ENCODE data around the gene NANOG. TPM values are rescaled to one million over a fixed set of nuclear protein-coding genes. Genes with fewer than 3 reads are reported as not detected.
A peak's percentile ranks its signal among the peaks of the same experiment; 100 is the strongest.
"Not testable (repeated sequence)": the region's sequence is repeated elsewhere in the genome, so short reads cannot be mapped to it uniquely, and the experiment has no call there.

Gene NANOG
- total and polyA plus RNA-seq, 2 donors (not counting 3 experiments of a cell fraction or from before 2014, with no cell fraction given): 0.03 TPM; not detected in 1

- H3K9me1 ChIP-seq (replicated peaks; ENCODE audit: control insufficient read depth, extremely low read depth, insufficient read depth, low read length): no peaks in the 10 kb centered on the region
- BruUV-seq (replicated peaks): no TSS peak
- H3K27me3 ChIP-seq (ENCODE audit: control insufficient read depth in 2 of 2, insufficient read depth in 2 of 2, low read length in 2 of 2): no peaks in the 10 kb centered on the region
- H2AFZ ChIP-seq (ENCODE audit: low read depth, low read length): no peak overlapping the region
- no peak overlapping the region for H3K27ac ChIP-seq (ENCODE audit: insufficient read depth, low read depth, low read length)
- no peak overlapping the region for H3K4me2 ChIP-seq (ENCODE audit: insufficient read depth, low read length)
- FAIRE-seq (no peak), DNase-seq (ENCODE audit: low read depth, low spot score) (no peak)
- H3K79me2 ChIP-seq (ENCODE audit: control insufficient read depth, insufficient read depth, low read length): no peaks in the 10 kb centered on the region
- no peaks in the 10 kb centered on the region for H4K20me1 ChIP-seq (replicated peaks; ENCODE audit: control insufficient read depth, extremely low read depth, insufficient read depth, low read length)
- TF ChIP-seq POLR2AphosphoS5 (IDR thresholded peaks at IDR 0.05; ENCODE audit: insufficient read depth, low read depth, low read length) (no peak), EZH2 (IDR thresholded peaks at IDR 0.05; ENCODE audit: borderline replicate concordance, low read depth, low read length, severe bottlenecking) (no peak), POLR2A (IDR thresholded peaks at IDR 0.05; ENCODE audit: low read depth, low read length) (no peak), JUN (IDR thresholded peaks at IDR 0.05; ENCODE audit: borderline replicate concordance, insufficient read depth, insufficient read length, low read depth) (no peak), GATA2 (IDR thresholded peaks at IDR 0.05; ENCODE audit: insufficient read depth, insufficient read length, low read depth, low read length) (no peak), MYC (IDR thresholded peaks at IDR 0.05; ENCODE audit: low read depth, low read length) (no peak), FOS (IDR thresholded peaks at IDR 0.05; ENCODE audit: borderline replicate concordance, insufficient read depth, low read length) (no peak)
- TF ChIP-seq, protein P1, sequence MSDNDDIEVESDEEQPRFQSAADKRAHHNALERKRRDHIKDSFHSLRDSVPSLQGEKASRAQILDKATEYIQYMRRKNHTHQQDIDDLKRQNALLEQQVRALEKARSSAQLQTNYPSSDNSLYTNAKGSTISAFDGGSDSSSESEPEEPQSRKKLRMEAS (IDR thresholded peaks at IDR 0.05; ENCODE audit: insufficient read depth, insufficient read length): no peak
- TF ChIP-seq, protein P2, sequence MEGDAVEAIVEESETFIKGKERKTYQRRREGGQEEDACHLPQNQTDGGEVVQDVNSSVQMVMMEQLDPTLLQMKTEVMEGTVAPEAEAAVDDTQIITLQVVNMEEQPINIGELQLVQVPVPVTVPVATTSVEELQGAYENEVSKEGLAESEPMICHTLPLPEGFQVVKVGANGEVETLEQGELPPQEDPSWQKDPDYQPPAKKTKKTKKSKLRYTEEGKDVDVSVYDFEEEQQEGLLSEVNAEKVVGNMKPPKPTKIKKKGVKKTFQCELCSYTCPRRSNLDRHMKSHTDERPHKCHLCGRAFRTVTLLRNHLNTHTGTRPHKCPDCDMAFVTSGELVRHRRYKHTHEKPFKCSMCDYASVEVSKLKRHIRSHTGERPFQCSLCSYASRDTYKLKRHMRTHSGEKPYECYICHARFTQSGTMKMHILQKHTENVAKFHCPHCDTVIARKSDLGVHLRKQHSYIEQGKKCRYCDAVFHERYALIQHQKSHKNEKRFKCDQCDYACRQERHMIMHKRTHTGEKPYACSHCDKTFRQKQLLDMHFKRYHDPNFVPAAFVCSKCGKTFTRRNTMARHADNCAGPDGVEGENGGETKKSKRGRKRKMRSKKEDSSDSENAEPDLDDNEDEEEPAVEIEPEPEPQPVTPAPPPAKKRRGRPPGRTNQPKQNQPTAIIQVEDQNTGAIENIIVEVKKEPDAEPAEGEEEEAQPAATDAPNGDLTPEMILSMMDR (IDR thresholded peaks at IDR 0.05; ENCODE audit: extremely low read depth in 1 of 2, insufficient read depth in 1 of 2, low read depth in 1 of 2, low read length in 2 of 2): no peak
- ChIA-PET CTCF (interaction anchor here (0.7 to 1.2 kb wide), 4 partner anchors 11 to 125 kb away, joined by 3 to 4 read pairs (median 3); no protein-coding TSS in a partner anchor), POLR2A (no interaction called here)
- intact Hi-C loops (cut with micrococcal nuclease): no loop called here
- H3K4me1 ChIP-seq (ENCODE audit: control insufficient read depth, extremely low read depth, insufficient read depth, low read length): no peaks in the 10 kb centered on the region
- no peak overlapping the region for H3K9ac ChIP-seq (replicated peaks; ENCODE audit: extremely low read depth, insufficient read depth, low read length)
- dilution Hi-C loops (cut with MboI; ENCODE audit: extremely low pct_ligation_motif_present, low sequenced_read_pairs): no loop called here
- no peak overlapping the region for H3K4me3 ChIP-seq (replicated peaks in 1 of 3; ENCODE audit: insufficient read depth in 1 of 3, low read depth in 1 of 3, low read length in 3 of 3)
- no peaks in the 10 kb centered on the region for H3K36me3 ChIP-seq (ENCODE audit: control insufficient read depth in 2 of 2, extremely low read depth in 1 of 2, insufficient read depth in 2 of 2, low read length in 2 of 2)
- no peaks in the 10 kb centered on the region for H3K9me3 ChIP-seq (replicated peaks; ENCODE audit: control insufficient read depth, insufficient read depth, low read length)
Measured at GRCh38 chr12:7801460-7801859, 12.3 kb downstream of the NANOG start.

DNA sequence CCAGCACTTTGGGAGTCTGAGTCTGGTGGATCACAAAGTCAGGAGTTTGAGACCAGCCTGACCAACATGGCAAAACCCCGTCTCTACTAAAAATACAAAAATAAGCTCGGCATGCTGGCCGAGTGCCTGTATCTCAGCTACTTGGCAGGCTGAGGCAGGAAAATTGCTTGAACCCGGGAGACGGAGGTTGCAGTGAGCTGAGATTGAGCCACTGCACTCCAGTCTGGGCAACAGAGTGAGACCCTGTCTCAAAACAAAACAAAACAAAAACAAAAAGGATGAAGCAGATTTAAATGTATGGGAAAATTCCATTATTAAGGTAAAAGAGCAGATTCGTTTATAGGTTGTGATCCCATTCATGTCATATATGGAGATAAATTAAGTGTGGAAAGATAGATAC is 17.1 kb downstream of the NANOG start:
- not testable (repeated sequence) for H2AFZ ChIP-seq (ENCODE audit: low read depth, low read length)

More for the DNA sequence above, 17.1 kb downstream of the NANOG start:
- H3K9ac ChIP-seq (replicated peaks; ENCODE audit: extremely low read depth, insufficient read depth, low read length); H3K36me3 ChIP-seq (ENCODE audit: control insufficient read depth in 2 of 2, extremely low read depth in 1 of 2, insufficient read depth in 2 of 2, low read length in 2 of 2); H3K79me2 ChIP-seq (ENCODE audit: control insufficient read depth, insufficient read depth, low read length); H3K9me3 ChIP-seq (replicated peaks; ENCODE audit: control insufficient read depth, insufficient read depth, low read length); H3K27ac ChIP-seq (ENCODE audit: insufficient read depth, low read depth, low read length); H3K9me1 ChIP-seq (replicated peaks; ENCODE audit: control insufficient read depth, extremely low read depth, insufficient read depth, low read length); H4K20me1 ChIP-seq (replicated peaks; ENCODE audit: control insufficient read depth, extremely low read depth, insufficient read depth, low read length); BruUV-seq (replicated peaks); H3K4me3 ChIP-seq (replicated peaks in 1 of 3; ENCODE audit: insufficient read depth in 1 of 3, low read depth in 1 of 3, low read length in 3 of 3); dilution Hi-C loops (cut with MboI; ENCODE audit: extremely low pct_ligation_motif_present, low sequenced_read_pairs); H3K4me2 ChIP-seq (ENCODE audit: insufficient read depth, low read length); H3K4me1 ChIP-seq (ENCODE audit: control insufficient read depth, extremely low read depth, insufficient read depth, low read length); H3K27me3 ChIP-seq (ENCODE audit: control insufficient read depth in 2 of 2, insufficient read depth in 2 of 2, low read length in 2 of 2): not testable (repeated sequence)
- peak; percentile 21 for DNase-seq (ENCODE audit: low read depth, low spot score)
- intact Hi-C loops (cut with micrococcal nuclease): loop anchor here (5.0 kb wide), 1 partner anchor 589 kb away; no protein-coding TSS in a partner anchor
- POLR2A ChIA-PET: interaction anchor here (1.4 kb wide), 1 partner anchor 111 kb away, joined by 3 read pairs; the partner anchor contains the start of gene GDF3
- peak; percentile 44 for FAIRE-seq
- CTCF ChIA-PET: interaction anchor here (0.5 to 8.1 kb wide), 25 partner anchors 9 to 167 kb away, joined by 3 to 141 read pairs (median 5); partner anchors contain the start of gene GDF3
